ENCODE data around the gene MGAT1.
"Not testable (repeated sequence)": the region's sequence is repeated elsewhere in the genome, so short reads cannot be mapped to it uniquely, and the experiment has no call there.

The MGAT1 gene

DNA sequence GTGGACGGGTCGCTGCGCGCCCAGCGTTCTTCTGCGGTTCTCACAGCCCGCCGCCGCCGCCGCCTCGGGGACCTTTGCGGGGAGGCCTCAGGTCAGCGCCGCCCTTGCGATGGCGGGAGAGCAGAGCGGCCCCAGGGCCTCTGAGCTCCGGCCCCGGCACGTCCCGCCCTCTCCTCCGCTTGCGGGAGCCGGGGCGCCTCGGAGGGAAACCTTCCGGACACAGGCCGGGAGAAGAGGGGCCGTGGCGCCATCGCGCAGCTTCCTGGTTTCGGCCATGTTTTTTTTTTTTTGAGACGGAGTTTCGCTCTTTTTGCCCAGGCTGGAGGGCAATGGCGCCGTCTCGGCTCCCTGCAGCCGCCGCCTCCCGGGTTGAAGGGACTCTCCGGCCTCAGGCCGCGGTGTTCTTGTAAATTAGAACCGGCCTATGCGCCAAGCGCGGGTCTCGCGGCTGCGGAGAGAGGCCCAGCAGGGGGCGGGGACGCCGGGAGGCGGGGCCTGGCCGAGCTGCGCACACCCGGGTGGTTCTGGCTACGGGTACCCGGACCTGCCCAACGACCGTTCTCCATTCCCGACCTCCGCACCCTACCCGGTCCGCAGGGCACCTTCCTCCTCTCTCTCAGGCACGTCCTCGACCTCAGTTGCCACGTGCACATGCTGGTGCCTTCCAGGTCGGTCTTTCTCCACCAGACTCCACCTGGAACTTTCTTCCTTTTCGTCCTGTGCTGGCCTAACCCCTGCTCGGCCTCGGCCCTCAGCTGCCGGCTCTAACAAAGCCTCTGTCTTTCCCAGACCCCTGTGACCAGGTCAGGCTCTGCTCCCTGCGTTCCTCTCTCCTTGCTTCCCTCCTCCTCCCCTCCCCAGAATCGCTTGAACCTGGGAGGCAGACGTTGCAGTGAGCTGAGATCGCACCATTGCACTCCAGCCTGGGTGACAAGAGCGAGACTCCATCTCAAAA is 28.8 kb upstream of the MGAT1 start:
- in situ Hi-C loops (cut with HindIII; ENCODE audit: low sequenced_read_pairs): no loop called here
- peak; percentile 70 for DNase-seq (ENCODE audit: low read depth, low spot score)
- TF ChIP-seq, protein P1, sequence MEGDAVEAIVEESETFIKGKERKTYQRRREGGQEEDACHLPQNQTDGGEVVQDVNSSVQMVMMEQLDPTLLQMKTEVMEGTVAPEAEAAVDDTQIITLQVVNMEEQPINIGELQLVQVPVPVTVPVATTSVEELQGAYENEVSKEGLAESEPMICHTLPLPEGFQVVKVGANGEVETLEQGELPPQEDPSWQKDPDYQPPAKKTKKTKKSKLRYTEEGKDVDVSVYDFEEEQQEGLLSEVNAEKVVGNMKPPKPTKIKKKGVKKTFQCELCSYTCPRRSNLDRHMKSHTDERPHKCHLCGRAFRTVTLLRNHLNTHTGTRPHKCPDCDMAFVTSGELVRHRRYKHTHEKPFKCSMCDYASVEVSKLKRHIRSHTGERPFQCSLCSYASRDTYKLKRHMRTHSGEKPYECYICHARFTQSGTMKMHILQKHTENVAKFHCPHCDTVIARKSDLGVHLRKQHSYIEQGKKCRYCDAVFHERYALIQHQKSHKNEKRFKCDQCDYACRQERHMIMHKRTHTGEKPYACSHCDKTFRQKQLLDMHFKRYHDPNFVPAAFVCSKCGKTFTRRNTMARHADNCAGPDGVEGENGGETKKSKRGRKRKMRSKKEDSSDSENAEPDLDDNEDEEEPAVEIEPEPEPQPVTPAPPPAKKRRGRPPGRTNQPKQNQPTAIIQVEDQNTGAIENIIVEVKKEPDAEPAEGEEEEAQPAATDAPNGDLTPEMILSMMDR (IDR thresholded peaks at IDR 0.05; ENCODE audit: low read depth, low read length): peak; percentile 17

DNA sequence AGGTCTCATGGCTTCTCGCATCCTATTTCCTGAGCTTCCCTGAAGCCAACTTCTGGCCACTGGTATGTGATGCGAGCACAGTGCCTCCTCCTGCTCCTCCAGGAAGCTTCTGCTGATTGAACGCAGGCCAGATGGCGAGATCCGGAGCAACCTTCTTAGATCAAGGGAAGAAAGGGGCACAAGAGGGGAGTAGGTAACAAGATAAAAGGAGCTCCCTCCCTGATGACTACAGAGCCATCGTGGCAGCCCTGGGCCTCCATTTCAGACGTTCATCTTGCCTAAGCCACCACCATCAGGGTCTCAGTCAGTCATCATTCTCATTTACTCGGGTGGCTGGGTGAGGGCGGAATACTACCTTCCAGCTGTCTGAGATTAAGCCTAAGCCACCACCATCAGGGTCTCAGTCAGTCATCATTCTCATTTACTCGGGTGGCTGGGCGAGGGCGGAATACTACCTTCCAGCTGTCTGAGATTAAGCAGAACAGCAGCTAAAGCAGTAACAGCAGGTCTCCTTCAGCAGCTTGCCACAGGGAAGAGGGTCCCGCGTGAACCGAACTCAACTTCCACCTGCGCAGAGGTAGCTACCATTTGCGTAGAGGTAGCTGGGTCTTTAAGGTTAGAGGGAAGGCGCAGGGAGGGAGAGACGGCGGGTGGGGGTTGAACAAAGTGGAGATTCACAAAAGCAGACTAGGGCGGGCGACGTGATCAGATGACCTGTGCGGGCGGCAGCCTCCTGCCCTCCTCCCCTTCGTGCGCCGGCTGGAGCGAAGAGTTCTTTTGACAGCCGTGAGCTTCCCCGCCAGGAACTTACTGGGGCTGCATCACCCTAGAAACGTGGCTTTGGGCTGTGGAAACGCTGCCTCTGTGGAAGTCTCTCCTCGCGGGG is 27.9 kb upstream of the MGAT1 start:
- no peak for DNase-seq (ENCODE audit: low read depth, low spot score)
- peak overlapping the region; percentile 68 for H3K4me3 ChIP-seq (ENCODE audit: low read depth, low read length)
- TF ChIP-seq, protein P1 (IDR thresholded peaks at IDR 0.05; ENCODE audit: low read depth, low read length): no peak
- in situ Hi-C loops (cut with HindIII; ENCODE audit: low sequenced_read_pairs): no loop called here

More for the DNA sequence above, 28.8 kb upstream of the MGAT1 start:
- peak overlapping the region; percentile 68 for H3K4me3 ChIP-seq (ENCODE audit: low read depth, low read length)

DNA sequence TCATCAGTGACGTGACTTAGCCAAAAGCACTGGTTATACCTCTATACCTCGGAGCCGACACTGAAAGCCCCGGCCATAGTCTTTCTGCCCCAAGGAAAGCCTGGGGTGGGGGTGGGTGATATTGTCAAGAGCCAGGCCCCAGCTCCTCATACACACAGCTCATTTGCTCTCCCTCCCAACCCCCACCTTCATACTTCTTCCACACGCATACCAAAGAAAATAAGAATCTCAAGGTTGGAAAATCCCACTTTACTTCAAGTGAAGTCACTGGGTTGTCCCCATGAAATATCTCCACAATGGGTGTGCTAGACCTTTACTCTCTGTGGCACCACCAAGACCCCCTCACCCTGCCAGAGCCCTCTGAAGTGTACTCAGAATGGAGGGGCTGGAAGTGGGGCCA is 27.1 kb upstream of the MGAT1 start:
- in situ Hi-C loops (cut with HindIII; ENCODE audit: low sequenced_read_pairs): no loop called here
- no peak for DNase-seq (ENCODE audit: low read depth, low spot score)
- TF ChIP-seq, protein P1 (IDR thresholded peaks at IDR 0.05; ENCODE audit: low read depth, low read length): no peak
- H3K4me3 ChIP-seq (ENCODE audit: low read depth, low read length): no peak overlapping the region

DNA sequence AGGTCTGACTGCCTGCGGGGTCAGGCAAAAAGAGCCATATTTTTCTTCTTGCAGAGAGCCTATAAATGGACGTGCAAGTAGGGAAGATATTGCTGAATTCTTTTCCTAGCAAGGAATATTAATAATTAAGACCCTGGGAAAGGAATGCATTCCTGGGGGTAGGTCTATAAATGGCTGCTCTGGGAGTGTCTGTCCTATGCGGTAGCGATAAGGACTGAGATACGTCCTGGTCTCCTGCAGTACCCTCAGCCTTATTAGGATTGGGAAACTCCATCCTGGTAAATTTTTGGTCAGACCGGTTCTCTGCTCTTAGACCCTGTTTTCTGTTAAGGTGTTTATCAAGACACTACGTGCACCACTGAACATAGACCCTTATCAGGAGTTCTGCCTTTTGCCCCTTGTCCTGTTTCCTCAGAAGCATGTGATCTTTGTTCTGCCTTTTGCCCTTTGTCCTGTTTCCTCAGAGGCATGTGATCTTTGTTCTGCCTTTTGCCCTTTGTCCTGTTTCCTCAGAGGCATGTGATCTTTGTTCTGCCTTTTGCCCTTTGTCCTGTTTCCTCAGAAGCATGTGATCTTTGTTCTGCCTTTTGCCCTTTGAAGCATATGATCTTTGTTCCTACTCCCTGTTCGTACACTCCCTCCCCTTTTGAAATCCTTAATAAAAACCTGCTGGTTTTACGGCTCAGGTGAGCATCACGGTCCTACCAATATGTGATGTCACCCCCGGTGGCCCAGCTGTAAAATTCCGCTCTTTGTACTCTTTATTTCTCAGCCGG is 26.3 kb upstream of the MGAT1 start:
- DNase-seq (ENCODE audit: low read depth, low spot score); in situ Hi-C loops (cut with HindIII; ENCODE audit: low sequenced_read_pairs); H3K4me3 ChIP-seq (ENCODE audit: low read depth, low read length): not testable (repeated sequence)

DNA sequence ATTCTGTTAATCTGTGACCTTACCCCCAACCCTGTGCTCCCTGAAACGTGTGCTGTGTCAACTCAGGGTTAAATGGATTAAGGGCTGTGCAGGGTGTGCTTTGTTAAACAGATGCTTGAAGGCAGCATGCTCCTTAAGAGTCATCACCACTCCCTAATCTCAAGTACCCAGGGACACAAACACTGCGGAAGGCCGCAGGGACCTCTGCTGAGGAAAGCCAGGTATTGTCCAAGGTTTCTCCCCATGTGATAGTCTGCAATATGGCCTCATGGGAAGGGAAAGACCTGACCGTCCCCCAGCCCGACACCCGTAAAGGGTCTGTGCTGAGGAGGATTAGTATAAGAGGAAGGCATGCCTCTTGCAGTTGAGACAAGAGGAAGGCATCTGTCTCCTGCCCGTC is 24.8 kb upstream of the MGAT1 start:
- DNase-seq (ENCODE audit: low read depth, low spot score); H3K4me3 ChIP-seq (ENCODE audit: low read depth, low read length); in situ Hi-C loops (cut with HindIII; ENCODE audit: low sequenced_read_pairs): not testable (repeated sequence)

DNA sequence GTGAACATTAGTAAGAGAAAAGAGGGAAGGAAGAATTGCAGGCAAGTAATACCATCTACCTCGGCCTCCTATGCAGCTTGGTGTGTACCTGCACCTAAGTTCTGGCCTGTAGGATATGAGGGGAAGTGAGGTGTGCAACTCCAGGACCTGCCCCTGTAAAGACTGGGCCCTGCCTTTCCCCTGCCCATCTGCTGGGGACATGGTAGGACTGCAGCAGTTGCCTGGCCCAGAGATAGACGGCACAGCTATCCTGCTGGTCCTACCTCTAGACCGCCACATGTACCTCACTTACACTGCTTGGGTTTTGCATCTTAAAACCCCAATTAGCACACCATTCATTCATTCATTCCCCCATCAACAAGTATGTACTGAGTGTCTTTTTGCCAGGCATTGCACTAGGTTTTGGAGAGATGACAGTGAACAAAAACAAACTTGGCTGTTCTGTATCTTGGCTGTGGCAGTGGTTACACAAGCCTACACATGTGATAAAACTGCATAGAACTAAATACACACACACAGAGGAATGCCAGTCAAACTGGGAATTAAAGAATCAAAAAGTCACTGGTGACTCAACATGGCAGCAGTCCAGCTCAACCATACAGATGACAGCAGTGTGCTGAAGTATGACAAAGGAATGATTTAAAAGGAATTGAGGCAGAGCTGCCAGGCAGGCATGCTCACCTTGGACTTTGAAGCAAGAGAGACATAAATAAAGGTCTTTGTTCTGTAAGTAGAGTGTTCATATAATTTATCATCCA is 23.3 kb upstream of the MGAT1 start:
- TF ChIP-seq, protein P1 (IDR thresholded peaks at IDR 0.05; ENCODE audit: low read depth, low read length): no peak
- peak; percentile 44 for DNase-seq (ENCODE audit: low read depth, low spot score)
- in situ Hi-C loops (cut with HindIII; ENCODE audit: low sequenced_read_pairs): no loop called here
- H3K4me3 ChIP-seq (ENCODE audit: low read depth, low read length): no peak overlapping the region
